Esophagus squamous epithelium (tissue), 4 donors: ENCODE data around the gene KAZN.

Experiments used
- POLR2A ChIP-seq, 4 donors: fragments of 450-650 bp; IDR thresholded peaks; one replicate each; pipeline ENCODE4 v1.6.1; 2017; ENCODE audit warnings: antibody characterized with exemption in 4 of 4, mild to moderate bottlenecking in 4 of 4, moderate library complexity in 3 of 4
- TF ChIP-seq, protein P1 (sequence below), 6 experiments: fragments of 450-650 bp in 4 of 6; fragments of 200-600 bp in 2 of 6; sonication (generic) in 2 of 6; IDR thresholded peaks; one replicate each; pipeline ENCODE4 v1.5.1; 2016 to 2019; ENCODE audit warnings: antibody characterized with exemption in 6 of 6, mild to moderate bottlenecking in 4 of 6, moderate library complexity in 4 of 6

DNA sequence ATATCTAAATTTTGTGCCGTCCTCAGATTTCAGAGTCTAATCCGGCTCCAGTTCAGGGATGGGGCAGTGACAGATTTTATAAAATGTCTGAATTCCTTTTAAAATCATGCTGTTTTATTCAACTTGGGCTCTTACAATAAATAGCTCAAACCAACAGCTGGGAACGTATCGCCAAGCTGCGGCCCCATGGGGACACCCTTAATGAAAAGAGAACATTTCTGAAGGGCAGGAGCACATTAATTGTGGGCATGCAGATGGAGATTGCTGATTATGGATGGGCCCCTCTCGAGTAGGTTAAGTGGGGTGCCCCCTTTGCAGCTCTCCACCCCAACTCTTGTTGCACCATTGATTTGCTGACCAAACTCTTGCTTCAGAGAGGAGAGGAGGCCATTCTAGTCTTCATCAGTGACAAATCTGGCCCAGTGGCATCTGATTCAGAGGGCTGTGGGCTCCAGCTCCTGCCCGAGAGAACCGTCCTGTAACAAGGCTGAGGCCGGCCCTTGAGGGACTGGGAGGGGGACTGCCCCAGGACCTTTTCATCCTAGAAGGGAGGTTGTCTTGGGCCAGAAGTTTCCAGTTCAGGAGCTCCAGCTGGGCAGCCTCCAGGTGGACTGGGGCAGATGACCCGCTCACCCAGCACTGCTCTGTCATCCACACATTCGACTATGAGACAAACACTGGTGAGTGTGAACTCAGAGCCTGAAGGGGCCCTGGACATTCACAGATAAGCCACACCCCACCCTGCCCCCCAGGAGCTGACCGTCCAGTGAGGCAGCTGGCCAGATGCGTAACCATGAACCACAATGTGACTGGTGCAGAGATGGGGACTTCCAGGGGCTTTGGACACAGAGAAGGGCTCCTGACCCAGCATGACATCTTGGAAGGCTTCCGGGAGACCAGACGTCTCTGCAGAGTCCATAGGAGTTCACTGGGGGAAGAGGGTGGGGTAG, 500.0 kb downstream of the KAZN start:
- TF ChIP-seq, protein P1, sequence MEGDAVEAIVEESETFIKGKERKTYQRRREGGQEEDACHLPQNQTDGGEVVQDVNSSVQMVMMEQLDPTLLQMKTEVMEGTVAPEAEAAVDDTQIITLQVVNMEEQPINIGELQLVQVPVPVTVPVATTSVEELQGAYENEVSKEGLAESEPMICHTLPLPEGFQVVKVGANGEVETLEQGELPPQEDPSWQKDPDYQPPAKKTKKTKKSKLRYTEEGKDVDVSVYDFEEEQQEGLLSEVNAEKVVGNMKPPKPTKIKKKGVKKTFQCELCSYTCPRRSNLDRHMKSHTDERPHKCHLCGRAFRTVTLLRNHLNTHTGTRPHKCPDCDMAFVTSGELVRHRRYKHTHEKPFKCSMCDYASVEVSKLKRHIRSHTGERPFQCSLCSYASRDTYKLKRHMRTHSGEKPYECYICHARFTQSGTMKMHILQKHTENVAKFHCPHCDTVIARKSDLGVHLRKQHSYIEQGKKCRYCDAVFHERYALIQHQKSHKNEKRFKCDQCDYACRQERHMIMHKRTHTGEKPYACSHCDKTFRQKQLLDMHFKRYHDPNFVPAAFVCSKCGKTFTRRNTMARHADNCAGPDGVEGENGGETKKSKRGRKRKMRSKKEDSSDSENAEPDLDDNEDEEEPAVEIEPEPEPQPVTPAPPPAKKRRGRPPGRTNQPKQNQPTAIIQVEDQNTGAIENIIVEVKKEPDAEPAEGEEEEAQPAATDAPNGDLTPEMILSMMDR (IDR thresholded peaks at IDR 0.05), result no peak
- no peak for TF ChIP-seq POLR2A (IDR thresholded peaks at IDR 0.05)
